Endothelial cell of umbilical vein (primary cell): ENCODE results near the gene AAMDC.

Experiments used
- EZH2 ChIP-seq: IDR thresholded peaks from 2 replicates; pipeline ENCODE4 v1.6.1; 2012; ENCODE audit warnings: borderline replicate concordance, low read depth, mild to moderate bottlenecking, moderate library complexity, low read length, inconsistent platforms; ENCODE audit not compliant: severe bottlenecking
- FOS ChIP-seq: IDR thresholded peaks from 2 replicates; pipeline ENCODE4 v1.6.1; 2011; ENCODE audit warnings: mild to moderate bottlenecking, low read length, moderate library complexity, borderline replicate concordance; ENCODE audit not compliant: insufficient read depth
- JUN ChIP-seq: IDR thresholded peaks from 2 replicates; pipeline ENCODE4 v1.6.1; 2011; ENCODE audit warnings: borderline replicate concordance, low read depth; ENCODE audit not compliant: insufficient read length, insufficient read depth
- MYC ChIP-seq: IDR thresholded peaks from one replicate; pipeline ENCODE4 v1.6.1; 2011; ENCODE audit warnings: mild to moderate bottlenecking, low read depth, low read length
- POLR2A ChIP-seq: IDR thresholded peaks from 2 replicates; pipeline ENCODE4 v1.6.1; 2012; ENCODE audit warnings: low read depth, mild to moderate bottlenecking, control low read depth, low read length
- POLR2AphosphoS5 ChIP-seq: IDR thresholded peaks from 2 replicates; pipeline ENCODE4 v1.6.1; 2012; ENCODE audit warnings: low read depth, mild to moderate bottlenecking, control low read depth, low read length, moderate library complexity; ENCODE audit not compliant: insufficient read depth
- TF ChIP-seq, protein P1 (sequence below), 2 donors: IDR thresholded peaks; 1 replicate in 1 of 2; 2 replicates in 1 of 2; pipeline ENCODE4 v1.5.1; 2011; ENCODE audit warnings: low read length in 2 of 2, mild to moderate bottlenecking in 2 of 2, moderate library complexity in 2 of 2, control low read depth in 1 of 2, inconsistent platforms in 1 of 2, low read depth in 1 of 2; ENCODE audit not compliant: insufficient read depth in 1 of 2; ENCODE audit errors: extremely low read depth in 1 of 2
- TF ChIP-seq, protein P2 (sequence below): IDR thresholded peaks from 2 replicates; pipeline ENCODE4 v1.6.1; 2011; ENCODE audit not compliant: insufficient read depth, insufficient read length

DNA sequence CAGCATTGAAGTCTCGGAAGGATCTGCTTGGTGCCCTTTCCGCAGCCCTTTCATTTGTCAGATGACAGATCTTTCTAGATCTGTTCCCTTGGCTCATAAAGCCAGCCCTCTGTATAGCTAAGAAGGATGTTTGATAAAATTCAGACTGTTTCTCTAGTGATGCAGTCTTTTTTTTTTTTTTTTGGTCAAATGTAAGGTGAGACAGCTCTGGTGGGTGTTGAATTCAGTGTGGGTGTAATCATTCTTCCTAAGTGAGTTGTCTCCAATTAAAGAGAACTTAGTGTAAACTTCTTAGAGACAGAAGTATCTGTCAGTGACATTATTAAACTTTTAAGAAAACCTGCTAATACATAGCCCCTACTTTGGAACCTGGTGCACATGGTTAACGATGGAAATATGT, 53.3 kb downstream of the AAMDC start:
- no peak for TF ChIP-seq POLR2A
- TF ChIP-seq, protein P1, sequence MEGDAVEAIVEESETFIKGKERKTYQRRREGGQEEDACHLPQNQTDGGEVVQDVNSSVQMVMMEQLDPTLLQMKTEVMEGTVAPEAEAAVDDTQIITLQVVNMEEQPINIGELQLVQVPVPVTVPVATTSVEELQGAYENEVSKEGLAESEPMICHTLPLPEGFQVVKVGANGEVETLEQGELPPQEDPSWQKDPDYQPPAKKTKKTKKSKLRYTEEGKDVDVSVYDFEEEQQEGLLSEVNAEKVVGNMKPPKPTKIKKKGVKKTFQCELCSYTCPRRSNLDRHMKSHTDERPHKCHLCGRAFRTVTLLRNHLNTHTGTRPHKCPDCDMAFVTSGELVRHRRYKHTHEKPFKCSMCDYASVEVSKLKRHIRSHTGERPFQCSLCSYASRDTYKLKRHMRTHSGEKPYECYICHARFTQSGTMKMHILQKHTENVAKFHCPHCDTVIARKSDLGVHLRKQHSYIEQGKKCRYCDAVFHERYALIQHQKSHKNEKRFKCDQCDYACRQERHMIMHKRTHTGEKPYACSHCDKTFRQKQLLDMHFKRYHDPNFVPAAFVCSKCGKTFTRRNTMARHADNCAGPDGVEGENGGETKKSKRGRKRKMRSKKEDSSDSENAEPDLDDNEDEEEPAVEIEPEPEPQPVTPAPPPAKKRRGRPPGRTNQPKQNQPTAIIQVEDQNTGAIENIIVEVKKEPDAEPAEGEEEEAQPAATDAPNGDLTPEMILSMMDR (IDR thresholded peaks at IDR 0.05; ENCODE audit: extremely low read depth in 1 of 2, insufficient read depth in 1 of 2, low read depth in 1 of 2, low read length in 2 of 2), result no peak
- TF ChIP-seq EZH2, result no peak
- TF ChIP-seq, protein P2, sequence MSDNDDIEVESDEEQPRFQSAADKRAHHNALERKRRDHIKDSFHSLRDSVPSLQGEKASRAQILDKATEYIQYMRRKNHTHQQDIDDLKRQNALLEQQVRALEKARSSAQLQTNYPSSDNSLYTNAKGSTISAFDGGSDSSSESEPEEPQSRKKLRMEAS, result no peak
- no peak for TF ChIP-seq POLR2AphosphoS5
- TF ChIP-seq FOS, result no peak
- no peak for TF ChIP-seq MYC
- no peak for TF ChIP-seq JUN
